IPS-NIHi11 (cell line): ENCODE measurements around the gene ALG14.

Experiments used
- DNase-seq: peaks from one replicate; pipeline ENCODE4 v3.0.0; 2012; ENCODE audit warnings: mixed read lengths, low spot score

Gene ALG14

GRCh38 chr1:94927405-94928175, 145.2 kb downstream of the ALG14 start:
- DNase-seq: no peak

GRCh38 chr1:94926915-94927404, 145.8 kb downstream of the ALG14 start, which contains the start of gene CNN3:
Gene CNN3, minus strand, starts transcription at chr1:94927110. Its CDS starts 216 bp downstream, at chr1:94926894.
- peak; percentile 97 for DNase-seq

- peak; percentile 71 for DNase-seq
Observed at GRCh38 chr1:94926126-94926914, 146.4 kb downstream of the ALG14 start.

GRCh38 chr1:94925561-94926125, 147.1 kb downstream of the ALG14 start:
- DNase-seq: peak; percentile 94

GRCh38 chr1:94925004-94925403, 147.7 kb downstream of the ALG14 start:
- DNase-seq: no peak
